NCI-H2227 treated with DMSO at 0.1 percent for 48 hours (cell line): ENCODE measurements around the gene RAX2.

Experiments used
- DNase-seq: peaks from one replicate; lab custom pipeline; 2025; lab: John Stamatoyannopoulos, UW

The RAX2 gene

GRCh38 chr19:3725640-3726310 is 46.3 kb downstream of the RAX2 start:
- DNase-seq: no peak

- DNase-seq: no peak
Measured at GRCh38 chr19:3725121-3725520, 46.9 kb downstream of the RAX2 start.

GRCh38 chr19:3723883-3724282 is 48.1 kb downstream of the RAX2 start:
- DNase-seq: no peak

GRCh38 chr19:3723110-3723488 is 48.9 kb downstream of the RAX2 start:
- DNase-seq: no peak

- DNase-seq: peak; percentile 7
Measured at GRCh38 chr19:3722443-3723109, 49.5 kb downstream of the RAX2 start.

GRCh38 chr19:3721887-3722442 is 50.1 kb downstream of the RAX2 start:
- DNase-seq: no peak

GRCh38 chr19:3721131-3721886 is 50.7 kb downstream of the RAX2 start:
- DNase-seq: peak; percentile 59

- no peak for DNase-seq
Measured at GRCh38 chr19:3720349-3720917, 51.6 kb downstream of the RAX2 start.

GRCh38 chr19:3719868-3720267 is 52.2 kb downstream of the RAX2 start:
- DNase-seq: no peak
